ENCODE results near the gene PKNOX2. TPM values are rescaled to one million over a fixed set of nuclear protein-coding genes. Genes with fewer than 3 reads are reported as not detected.

The PKNOX2 gene
- total and polyA plus RNA-seq, 9 of the 15 experiments (the other 6 are each of a cell fraction or from before 2014, with no cell fraction given), result not detected

DNA sequence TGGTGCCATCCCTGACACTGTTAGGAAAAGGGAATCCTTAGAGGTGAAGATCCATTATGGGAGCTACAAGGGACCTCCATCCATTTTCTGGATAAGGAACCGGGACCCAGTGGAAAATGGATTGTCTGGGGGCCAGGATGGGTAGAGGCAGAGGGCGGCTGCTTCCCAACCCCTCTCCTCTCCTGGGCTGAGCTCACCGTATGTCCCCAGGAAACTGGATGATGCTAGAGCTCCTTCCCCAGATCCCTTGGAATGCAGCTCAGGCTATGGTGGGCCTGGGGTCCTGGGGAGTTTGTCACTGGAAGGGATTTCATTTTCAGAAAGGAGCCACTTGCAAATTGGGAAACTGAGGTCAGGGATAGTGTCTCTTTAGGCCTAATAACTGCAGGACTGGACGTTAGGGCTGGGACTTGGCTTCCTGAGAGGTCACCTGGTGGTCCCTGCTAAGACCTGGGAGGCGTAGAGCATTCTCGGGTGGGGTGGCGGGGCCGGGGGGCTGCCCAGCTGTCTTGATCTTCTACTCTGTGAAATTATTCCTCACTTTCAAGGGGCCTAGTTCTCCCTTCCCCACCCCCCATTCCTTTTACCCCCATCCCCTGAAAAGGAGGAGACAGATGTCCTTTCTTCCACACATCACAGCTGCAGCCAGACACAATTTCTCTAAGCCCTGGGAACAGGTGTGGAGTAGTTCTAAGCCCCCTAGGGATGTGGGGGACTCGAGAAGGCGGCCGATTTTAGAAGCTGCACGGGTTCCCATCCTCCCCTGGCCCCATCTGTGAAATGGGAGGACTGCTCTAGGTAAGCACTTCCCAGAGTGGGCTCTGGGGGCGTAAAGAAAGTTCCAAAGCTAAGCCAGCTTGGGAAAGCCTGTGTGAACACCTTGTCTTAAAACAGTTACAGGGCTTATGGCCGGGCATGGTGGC is 99.8 kb downstream of the PKNOX2 start:
- ChIA-PET POLR2A (interaction anchor here (0.7 to 1.3 kb wide), 2 partner anchors 10 to 1558 kb away, joined by 3 to 4 read pairs; no protein-coding TSS in a partner anchor), CTCF (ENCODE audit: low intra/inter-chr PET ratio) (no interaction called here)
- Histone ChIP-seq H3K9ac (ENCODE audit: insufficient read depth in 1 of 2, low read depth in 2 of 2, low read length in 2 of 2) (no peak overlapping the region), H3K9me3 (replicated peaks; ENCODE audit: control insufficient read depth, insufficient read depth, low read depth, low read length) (no peaks in the 10 kb centered on the region), H3K79me2 (ENCODE audit: control insufficient read depth, insufficient read depth, low read length) (no peaks in the 10 kb centered on the region), H3K27me3 (ENCODE audit: control insufficient read depth in 2 of 2, insufficient read depth in 2 of 2, low read length in 2 of 2) (peaks cover 56 to 77% of the 10 kb centered on the region in 2 experiments), H4K20me1 (replicated peaks; ENCODE audit: control insufficient read depth, insufficient read depth, low read length) (peaks cover 6% of the 10 kb centered on the region), H3K9me1 (ENCODE audit: control insufficient read depth, insufficient read depth, low read length) (no peaks in the 10 kb centered on the region), H3K27ac (ENCODE audit: extremely low read depth, low read depth, low read length) (no peak overlapping the region), H3K4me1 (replicated peaks in 1 of 2; ENCODE audit: control insufficient read depth in 2 of 2, insufficient read depth in 2 of 2, low read length in 2 of 2) (peaks cover 0 to 6% of the 10 kb centered on the region in 2 experiments; a peak in 1 of 5 replicates), H3K4me3 (no peak overlapping the region), H3K36me3 (ENCODE audit: control insufficient read depth, insufficient read depth, low read length) (no peaks in the 10 kb centered on the region), H3K4me2 (ENCODE audit: insufficient read depth, low read length) (no peak overlapping the region), H2AFZ (ENCODE audit: low read depth, low read length) (no peak overlapping the region)
- TF ChIP-seq TCFL5 (CRISPR knock-in tag; conservative IDR thresholded peaks at IDR 0.05) (no peak), GTF2B (IDR thresholded peaks at IDR 0.05; ENCODE audit: extremely low read depth, insufficient read length) (no peak), ZNF174 (CRISPR knock-in tag; IDR thresholded peaks at IDR 0.05) (no peak), RBM34 (IDR thresholded peaks at IDR 0.05; ENCODE audit: borderline replicate concordance, insufficient read depth, low read length) (no peak), LEF1 (IDR thresholded peaks at IDR 0.05) (no peak), RFX1 (IDR thresholded peaks at IDR 0.05) (no peak), NFXL1 (CRISPR knock-in tag; IDR thresholded peaks at IDR 0.05) (no peak), FOXP1 (CRISPR knock-in tag; IDR thresholded peaks at IDR 0.05) (no peak)
- TF ChIP-seq, protein P1, sequence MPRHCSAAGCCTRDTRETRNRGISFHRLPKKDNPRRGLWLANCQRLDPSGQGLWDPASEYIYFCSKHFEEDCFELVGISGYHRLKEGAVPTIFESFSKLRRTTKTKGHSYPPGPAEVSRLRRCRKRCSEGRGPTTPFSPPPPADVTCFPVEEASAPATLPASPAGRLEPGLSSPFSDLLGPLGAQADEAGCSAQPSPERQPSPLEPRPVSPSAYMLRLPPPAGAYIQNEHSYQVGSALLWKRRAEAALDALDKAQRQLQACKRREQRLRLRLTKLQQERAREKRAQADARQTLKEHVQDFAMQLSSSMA (CRISPR knock-in tag; IDR thresholded peaks at IDR 0.05), result no peak
- TF ChIP-seq, protein P2, sequence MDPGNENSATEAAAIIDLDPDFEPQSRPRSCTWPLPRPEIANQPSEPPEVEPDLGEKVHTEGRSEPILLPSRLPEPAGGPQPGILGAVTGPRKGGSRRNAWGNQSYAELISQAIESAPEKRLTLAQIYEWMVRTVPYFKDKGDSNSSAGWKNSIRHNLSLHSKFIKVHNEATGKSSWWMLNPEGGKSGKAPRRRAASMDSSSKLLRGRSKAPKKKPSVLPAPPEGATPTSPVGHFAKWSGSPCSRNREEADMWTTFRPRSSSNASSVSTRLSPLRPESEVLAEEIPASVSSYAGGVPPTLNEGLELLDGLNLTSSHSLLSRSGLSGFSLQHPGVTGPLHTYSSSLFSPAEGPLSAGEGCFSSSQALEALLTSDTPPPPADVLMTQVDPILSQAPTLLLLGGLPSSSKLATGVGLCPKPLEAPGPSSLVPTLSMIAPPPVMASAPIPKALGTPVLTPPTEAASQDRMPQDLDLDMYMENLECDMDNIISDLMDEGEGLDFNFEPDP (CRISPR knock-in tag; IDR thresholded peaks at IDR 0.05), result no peak
- ATAC-seq (no peak), FAIRE-seq (no peak), DNase-seq (ENCODE audit: extremely low read depth in 1 of 4, low spot score in 3 of 4) (no peak)
- 2% methylated on average over 13 of the region's 14 CpGs for WGBS (ENCODE audit: insufficient coverage, low coverage, missing lambda C conversion rate)
- BruUV-seq (replicated peaks), result no TSS peak
- intact Hi-C loops (cut with micrococcal nuclease) (no loop called here), in situ Hi-C loops (cut with MboI) (no loop called here)
